ENCODE measurements around the gene WNT7A.

- TF ChIP-seq CTCF (IDR thresholded peaks at IDR 0.05), result peak; percentile 42 to 79 (median 68)
- TF ChIP-seq POLR2A (IDR thresholded peaks at IDR 0.05), result no peak
- no peak for TF ChIP-seq POLR2AphosphoS5 (IDR thresholded peaks at IDR 0.05)
- no peak for TF ChIP-seq EP300 (IDR thresholded peaks at IDR 0.05)
Observed at GRCh38 chr3:13896473-13897154, 16.7 kb upstream of the WNT7A start.

Measured in upper lobe of left lung (tissue), 4 donors.